ENCODE data around the gene PARM1.

- TF ChIP-seq CTCF (IDR thresholded peaks at IDR 0.05; ENCODE audit: low read length) (no peak), EZH2 (IDR thresholded peaks at IDR 0.05; ENCODE audit: borderline replicate concordance, low read length) (no peak)
Observed at GRCh38 chr4:74982546-74983252, 49.8 kb downstream of the PARM1 start.

Data from OCI-LY1 (cell line).